Activated naive CD8-positive, alpha-beta T cell treated with anti-CD3 and anti-CD28 coated beads, Interleukin-2, amount 10 ng/mL, durations not matched to agents 7 days and 5 days (primary cell): ENCODE measurements around the gene PSD4. TPM values are rescaled to one million over a fixed set of nuclear protein-coding genes. Genes with fewer than 3 reads are reported as not detected.

Experiments used
- ATAC-seq: fragments of 150-1000 bp; cut with Tn5 transposase; one replicate; pipeline ENCODE4 v1.10.0; 2021; ENCODE audit warnings: low read depth, moderate library complexity
- POLR2A ChIA-PET: fragments of 350-600 bp; sonication (Branson Sonifier 250); formaldehyde crosslinking; loops from one replicate; lab custom pipeline; 2021; ENCODE audit warnings: antibody characterized with exemption; lab: Charles Lee
- DNase-seq: peaks from one replicate; pipeline ENCODE4 v3.0.0; 2021
- H3K27ac Mint-ChIP-seq: one replicate; pipeline ENCODE4 v1.8.0; 2022; ENCODE audit warnings: mild to moderate bottlenecking, mixed read lengths
- H3K27me3 Mint-ChIP-seq: one replicate; pipeline ENCODE4 v1.8.0; 2022; ENCODE audit warnings: mild to moderate bottlenecking, moderate library complexity, mixed read lengths
- H3K36me3 Mint-ChIP-seq: one replicate; pipeline ENCODE4 v1.8.0; 2021; ENCODE audit warnings: mild to moderate bottlenecking, mixed read lengths
- H3K4me1 Mint-ChIP-seq: one replicate; pipeline ENCODE4 v1.8.0; 2021; ENCODE audit warnings: mixed read lengths
- H3K4me3 Mint-ChIP-seq: one replicate; pipeline ENCODE4 v1.8.0; 2022; ENCODE audit warnings: mild to moderate bottlenecking, moderate library complexity, mixed read lengths
- H3K9me3 Mint-ChIP-seq: one replicate; pipeline ENCODE4 v1.8.0; 2021; ENCODE audit warnings: mixed read lengths
- total RNA-seq, 2 experiments: library from RNA; stranded (reverse); gene quantifications; one replicate each; pipeline ENCODE4 v1.2.3, GENCODE V29; 2021

PSD4 gene
- total RNA-seq, 2 experiments from 2014 or later: 361 to 385 TPM

- Mint-ChIP-seq H3K9me3 (no peaks in the 10 kb centered on the region), H3K4me1 (peaks cover 18% of the 10 kb centered on the region), H3K27ac (peak overlapping the region; percentile 28), H3K4me3 (no peak overlapping the region), H3K36me3 (peaks cover 11% of the 10 kb centered on the region), H3K27me3 (peaks cover 3% of the 10 kb centered on the region)
- ATAC-seq (peak; percentile 11), DNase-seq (no peak)
- POLR2A ChIA-PET: interaction anchor here (1.4 kb wide), 1 partner anchor 37 kb away, joined by 4 read pairs; no protein-coding TSS in a partner anchor
Measured at GRCh38 chr2:113240915-113241911, 67.4 kb downstream of the PSD4 start.

GRCh38 chr2:113242327-113242726, 68.6 kb downstream of the PSD4 start:
- H3K9me3 Mint-ChIP-seq: no peaks in the 10 kb centered on the region
- no peak overlapping the region for H3K4me3 Mint-ChIP-seq
- POLR2A ChIA-PET: no interaction called here
- no peak overlapping the region for H3K27ac Mint-ChIP-seq
- peaks cover 7% of the 10 kb centered on the region for H3K36me3 Mint-ChIP-seq
- peaks cover 3% of the 10 kb centered on the region for H3K27me3 Mint-ChIP-seq
- no peak for DNase-seq
- H3K4me1 Mint-ChIP-seq: peaks cover 15% of the 10 kb centered on the region
- no peak for ATAC-seq

DNA sequence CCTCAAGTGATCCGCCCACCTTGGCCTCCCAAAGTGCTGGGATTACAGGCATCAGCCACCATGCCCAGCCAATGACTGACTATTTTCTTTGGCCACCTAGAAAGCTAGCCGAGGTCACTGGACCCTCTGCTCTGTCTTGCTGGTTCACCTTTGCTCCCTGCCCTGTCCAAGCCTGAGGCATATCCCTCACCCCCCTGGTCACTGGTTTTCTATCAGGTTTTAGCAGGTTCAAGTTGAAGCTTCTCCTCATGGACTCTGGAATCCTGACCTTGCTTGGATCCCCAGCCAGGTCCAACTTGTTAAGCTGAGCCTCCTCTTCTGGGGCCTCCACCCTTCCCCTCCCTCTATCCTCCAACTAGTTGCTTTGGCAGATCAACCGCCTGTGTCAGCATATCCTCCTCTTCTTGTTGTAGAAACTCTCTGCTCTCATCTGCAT, 71.5 kb downstream of the PSD4 start:
- POLR2A ChIA-PET: interaction anchor here (0.9 kb wide), 1 partner anchor 33 kb away, joined by 3 read pairs; no protein-coding TSS in a partner anchor
- H3K36me3 Mint-ChIP-seq: peaks cover 9% of the 10 kb centered on the region
- H3K9me3 Mint-ChIP-seq: no peaks in the 10 kb centered on the region
- peaks cover 20% of the 10 kb centered on the region for H3K4me1 Mint-ChIP-seq
- H3K27ac Mint-ChIP-seq: no peak overlapping the region
- H3K27me3 Mint-ChIP-seq: peaks cover 3% of the 10 kb centered on the region
- ATAC-seq (no peak), DNase-seq (no peak)
- no peak overlapping the region for H3K4me3 Mint-ChIP-seq

DNA sequence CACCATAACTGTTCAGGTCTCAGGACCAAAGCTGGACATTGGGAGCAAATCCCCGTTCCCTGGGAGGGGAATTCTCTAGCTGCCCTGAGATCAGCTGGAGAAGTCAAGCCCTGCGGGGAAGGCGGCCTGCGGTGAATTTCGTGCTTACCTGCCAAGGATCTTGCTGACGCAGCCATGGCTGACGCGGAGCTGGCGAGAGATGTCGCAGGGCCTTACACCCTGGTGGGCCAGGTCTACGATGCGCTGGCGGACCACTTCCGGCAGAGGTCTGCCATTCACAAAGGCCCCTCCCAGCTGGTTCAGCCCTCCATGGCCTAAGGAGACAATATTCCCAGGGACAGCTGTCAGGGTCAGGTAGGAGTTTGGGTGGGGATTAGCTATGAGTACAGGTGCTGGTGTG, 72.8 kb downstream of the PSD4 start:
- Mint-ChIP-seq H3K4me3 (no peak overlapping the region), H3K36me3 (peaks cover 1% of the 10 kb centered on the region), H3K4me1 (peaks cover 25% of the 10 kb centered on the region), H3K9me3 (no peaks in the 10 kb centered on the region), H3K27ac (no peak overlapping the region), H3K27me3 (no peaks in the 10 kb centered on the region)
- no peak for DNase-seq
- POLR2A ChIA-PET: no interaction called here
- ATAC-seq: no peak

DNA sequence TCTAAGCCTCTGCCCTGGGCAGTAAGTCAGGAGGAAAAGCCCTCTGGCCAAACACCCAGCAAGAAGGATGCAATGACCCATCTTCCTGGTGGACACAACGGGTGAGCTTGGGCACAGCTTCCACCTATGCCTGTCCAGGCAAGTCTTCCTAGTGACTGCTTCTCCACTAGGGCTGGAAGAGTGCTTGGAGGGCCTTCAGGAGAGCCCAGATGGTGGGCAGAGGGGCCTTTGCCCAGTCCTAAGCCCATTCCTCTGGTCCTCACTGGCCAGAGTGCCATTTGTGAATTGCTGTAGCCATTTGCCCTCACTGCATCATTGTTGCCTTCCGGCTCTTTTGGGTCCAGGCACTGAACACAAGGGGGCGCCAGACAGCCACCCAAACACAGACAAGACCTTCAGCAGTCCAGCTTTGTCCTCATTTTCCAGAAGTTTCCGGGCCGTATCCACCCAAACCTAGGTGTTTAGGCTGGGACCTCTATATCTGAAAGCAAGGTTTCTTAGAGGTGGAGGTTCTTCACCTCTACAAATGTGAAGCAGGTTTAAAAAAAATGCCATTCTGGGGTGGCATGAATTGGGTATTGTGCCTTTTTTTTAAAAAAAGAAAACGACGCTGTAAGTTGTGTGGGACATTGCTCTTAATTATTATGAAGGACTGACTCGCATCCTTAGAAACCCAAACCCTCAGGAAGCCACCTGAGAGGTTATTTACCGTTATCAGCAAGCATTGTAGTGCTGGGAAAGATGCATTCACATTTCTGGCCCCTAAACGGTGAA, 75.4 kb downstream of the PSD4 start:
- H3K27ac Mint-ChIP-seq: peak overlapping the region; percentile 81
- DNase-seq: peak; percentile 81
- H3K4me3 Mint-ChIP-seq: no peak overlapping the region
- peak; percentile 41 for ATAC-seq
- no peaks in the 10 kb centered on the region for H3K9me3 Mint-ChIP-seq
- peaks cover 48% of the 10 kb centered on the region for H3K4me1 Mint-ChIP-seq
- no peaks in the 10 kb centered on the region for H3K27me3 Mint-ChIP-seq
- POLR2A ChIA-PET: interaction anchor here (0.6 to 2.0 kb wide), 6 partner anchors 14 to 556 kb away, joined by 3 to 8 read pairs (median 3); no protein-coding TSS in a partner anchor
- H3K36me3 Mint-ChIP-seq: peaks cover 15% of the 10 kb centered on the region

DNA sequence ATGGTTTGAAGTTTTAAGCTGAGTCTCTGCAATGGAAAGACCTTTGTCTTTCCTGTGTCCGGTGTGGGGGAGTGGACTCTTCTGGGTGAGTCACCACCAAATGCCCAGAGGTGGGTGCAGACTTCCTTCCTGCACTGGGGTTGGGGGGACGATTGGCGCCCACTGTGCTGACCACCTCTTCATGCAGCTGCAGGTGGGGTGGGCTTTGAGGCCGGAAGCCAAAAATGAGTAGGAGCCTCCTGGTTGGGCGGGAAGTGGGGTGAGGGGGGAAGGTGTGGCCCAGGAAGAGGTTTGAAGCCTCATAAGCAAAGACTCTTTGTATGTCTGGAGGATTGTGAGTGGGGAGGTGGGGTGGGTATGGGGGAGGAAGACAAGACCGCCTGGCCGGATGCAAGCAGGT, 77.3 kb downstream of the PSD4 start:
- ATAC-seq (peak; percentile 85), DNase-seq (peak; percentile 74)
- peak overlapping the region; percentile 81 for H3K27ac Mint-ChIP-seq
- H3K27me3 Mint-ChIP-seq: peaks cover 2% of the 10 kb centered on the region
- H3K36me3 Mint-ChIP-seq: peaks cover 28% of the 10 kb centered on the region
- peaks cover 63% of the 10 kb centered on the region for H3K4me1 Mint-ChIP-seq
- peaks cover 3% of the 10 kb centered on the region for H3K9me3 Mint-ChIP-seq
- POLR2A ChIA-PET: interaction anchor here (0.6 to 1.4 kb wide), 6 partner anchors 15 to 113 kb away, joined by 3 to 6 read pairs (median 5); no protein-coding TSS in a partner anchor
- H3K4me3 Mint-ChIP-seq: peak overlapping the region; percentile 72

DNA sequence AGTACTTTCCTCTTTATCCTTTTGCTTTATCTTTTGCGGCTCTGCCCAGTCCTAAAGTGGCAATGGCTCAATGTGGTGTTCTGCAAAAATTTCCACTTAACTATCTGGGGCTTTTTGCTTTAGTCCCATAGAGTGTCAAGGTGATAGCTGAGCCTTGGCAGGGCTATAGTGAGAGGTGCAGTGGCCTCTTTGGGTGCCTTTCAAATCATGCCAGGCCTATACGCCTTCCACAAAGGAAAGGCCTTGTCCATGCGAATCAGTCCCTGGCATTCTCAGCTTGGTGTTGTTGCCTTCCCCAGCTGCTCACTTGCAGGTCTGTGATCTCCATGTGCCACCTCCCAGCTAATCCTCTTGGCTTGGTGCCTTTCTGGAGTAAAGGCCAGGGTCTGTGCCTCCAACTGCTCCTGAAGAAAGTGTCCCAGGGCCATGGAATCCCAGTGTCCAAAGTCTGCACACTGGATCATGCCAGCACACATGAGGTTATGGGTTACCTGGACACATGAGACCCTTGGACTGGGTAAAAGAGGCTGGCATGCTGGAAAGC, 78.3 kb downstream of the PSD4 start:
- no peak for ATAC-seq
- Mint-ChIP-seq H3K27me3 (peaks cover 2% of the 10 kb centered on the region), H3K9me3 (peaks cover 3% of the 10 kb centered on the region), H3K27ac (peak overlapping the region; percentile 81), H3K4me1 (peaks cover 69% of the 10 kb centered on the region), H3K36me3 (peaks cover 36% of the 10 kb centered on the region), H3K4me3 (peak overlapping the region; percentile 72)
- POLR2A ChIA-PET: interaction anchor here (0.9 to 1.4 kb wide), 5 partner anchors 16 to 114 kb away, joined by 3 to 6 read pairs (median 6); no protein-coding TSS in a partner anchor
- no peak for DNase-seq

GRCh38 chr2:113253453-113253852, 79.7 kb downstream of the PSD4 start:
- Mint-ChIP-seq H3K4me3 (peak overlapping the region; percentile 72), H3K27ac (peak overlapping the region; percentile 81), H3K36me3 (peaks cover 43% of the 10 kb centered on the region), H3K4me1 (peaks cover 73% of the 10 kb centered on the region), H3K9me3 (peaks cover 3% of the 10 kb centered on the region), H3K27me3 (peaks cover 2% of the 10 kb centered on the region)
- DNase-seq (no peak), ATAC-seq (no peak)
- POLR2A ChIA-PET: no interaction called here

- Mint-ChIP-seq H3K4me3 (no peak overlapping the region), H3K9me3 (peaks cover 3% of the 10 kb centered on the region), H3K27ac (no peak overlapping the region), H3K4me1 (peaks cover 71% of the 10 kb centered on the region), H3K36me3 (peaks cover 53% of the 10 kb centered on the region), H3K27me3 (peaks cover 2% of the 10 kb centered on the region)
- DNase-seq: no peak
- ATAC-seq: no peak
- POLR2A ChIA-PET: interaction anchor here (0.6 to 1.4 kb wide), 5 partner anchors 11 to 52 kb away, joined by 3 to 5 read pairs (median 3); no protein-coding TSS in a partner anchor
Measured at GRCh38 chr2:113255140-113256070, 81.6 kb downstream of the PSD4 start.

GRCh38 chr2:113257516-113258264, 83.9 kb downstream of the PSD4 start:
- Mint-ChIP-seq H3K27ac (peak overlapping the region; percentile 46), H3K4me3 (no peak overlapping the region), H3K9me3 (peaks cover 3% of the 10 kb centered on the region), H3K27me3 (peaks cover 2% of the 10 kb centered on the region), H3K4me1 (peaks cover 53% of the 10 kb centered on the region), H3K36me3 (peaks cover 57% of the 10 kb centered on the region)
- POLR2A ChIA-PET: interaction anchor here (0.8 to 1.2 kb wide), 2 partner anchors 15 to 19 kb away, joined by 3 read pairs; no protein-coding TSS in a partner anchor
- ATAC-seq: no peak
- no peak for DNase-seq

GRCh38 chr2:113258471-113259147, 84.8 kb downstream of the PSD4 start:
- no peak overlapping the region for H3K4me3 Mint-ChIP-seq
- peaks cover 3% of the 10 kb centered on the region for H3K9me3 Mint-ChIP-seq
- ATAC-seq (no peak), DNase-seq (no peak)
- POLR2A ChIA-PET: interaction anchor here (0.8 kb wide), 1 partner anchor 15 kb away, joined by 3 read pairs; no protein-coding TSS in a partner anchor
- peaks cover 2% of the 10 kb centered on the region for H3K27me3 Mint-ChIP-seq
- H3K36me3 Mint-ChIP-seq: peaks cover 51% of the 10 kb centered on the region
- H3K4me1 Mint-ChIP-seq: peaks cover 43% of the 10 kb centered on the region
- no peak overlapping the region for H3K27ac Mint-ChIP-seq
